ENCODE measurements around the gene DCLK1. TPM values are rescaled to one million over a fixed set of nuclear protein-coding genes. Genes with fewer than 3 reads are reported as not detected.
A peak's percentile ranks its signal among the peaks of the same experiment; 100 is the strongest.

The DCLK1 gene
- total RNA-seq, 1 donor from 2014 or later = 8.5 TPM

DNA sequence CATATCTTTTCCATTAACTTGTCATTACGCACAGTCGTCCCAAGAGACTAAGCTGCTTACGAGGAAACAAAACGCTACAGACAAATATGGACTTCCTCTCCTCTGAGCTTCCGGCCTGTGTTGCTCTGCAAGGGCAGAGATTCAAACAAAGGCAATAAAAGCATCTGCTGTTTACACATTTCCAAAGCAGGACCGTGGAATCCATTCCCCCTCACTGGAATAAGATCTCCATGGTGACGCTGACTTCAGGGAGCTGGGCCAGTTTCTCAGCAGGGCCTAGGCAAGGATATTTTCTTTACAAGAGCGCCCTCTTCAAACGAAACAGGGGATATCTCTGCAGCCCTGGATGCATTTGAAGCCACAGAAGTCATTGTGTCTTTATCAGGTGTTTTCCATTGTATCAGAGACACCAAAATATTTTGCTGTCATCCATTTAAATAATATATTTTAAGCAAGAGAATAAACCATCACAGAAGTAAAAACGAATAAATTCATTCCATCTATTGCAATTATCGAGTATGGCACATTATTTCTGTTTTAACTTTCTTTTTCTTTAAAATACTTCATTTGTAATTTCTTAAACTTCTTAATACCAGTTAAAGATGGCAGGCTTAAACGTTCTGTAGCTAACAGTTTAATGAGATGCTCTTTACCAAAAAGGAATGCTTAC, 177.5 kb downstream of the DCLK1 start:
- peak; percentile 86 to 91 for DNase-seq (ENCODE audit: low read depth in 2 of 2)

DNA sequence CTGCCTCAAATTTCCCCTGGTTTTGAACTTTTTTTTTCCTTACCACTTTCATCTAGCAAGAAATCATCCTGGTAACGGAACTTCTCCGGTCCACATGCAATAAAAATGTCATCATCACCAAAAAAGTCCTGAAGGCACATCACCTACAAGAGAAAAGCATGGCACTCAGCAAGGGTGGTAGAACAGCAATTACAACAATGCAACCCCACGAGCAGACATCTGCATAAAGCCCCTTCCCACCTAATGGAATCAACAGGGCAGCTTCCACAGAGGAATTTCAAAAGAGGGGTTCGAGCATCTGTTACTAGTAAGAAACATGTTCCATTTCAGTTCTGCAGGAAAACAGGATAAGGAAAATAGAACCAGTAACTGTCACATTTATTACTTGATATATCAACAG, 183.9 kb downstream of the DCLK1 start:
- DNase-seq (ENCODE audit: low read depth in 2 of 2) = no peak

- DNase-seq (ENCODE audit: low read depth in 2 of 2) = no peak
Measured at GRCh38 chr13:35945368-35945767, 185.8 kb downstream of the DCLK1 start.

- no peak for DNase-seq (ENCODE audit: low read depth in 2 of 2)
Measured at GRCh38 chr13:35941374-35941773, 189.8 kb downstream of the DCLK1 start.

DNA sequence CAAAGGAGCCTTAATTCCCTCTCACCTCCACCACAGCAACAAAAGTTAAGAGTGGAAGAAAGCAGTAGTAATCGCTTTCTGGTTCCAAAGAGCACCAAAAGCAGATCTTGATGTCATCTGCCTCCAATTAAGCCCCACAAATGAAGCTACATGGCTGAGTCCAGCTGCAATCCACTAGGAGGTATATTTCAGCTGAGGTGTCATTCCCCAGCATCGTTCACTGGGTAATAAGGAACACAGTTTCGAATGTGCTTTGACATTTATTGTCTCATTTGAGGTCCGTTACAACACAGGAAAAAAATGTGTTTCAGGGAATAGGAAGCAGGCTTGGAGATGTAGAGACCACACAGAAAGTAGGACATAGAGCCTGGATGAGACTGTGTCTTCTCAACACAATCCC, 190.4 kb downstream of the DCLK1 start:
- no peak for DNase-seq (ENCODE audit: low read depth in 2 of 2)

GRCh38 chr13:35936246-35936978, 194.8 kb downstream of the DCLK1 start:
- DNase-seq (ENCODE audit: low read depth in 2 of 2) = no peak

- DNase-seq (ENCODE audit: low read depth in 2 of 2) = no peak
Measured at GRCh38 chr13:35930665-35931631, 200.2 kb downstream of the DCLK1 start.

GRCh38 chr13:35927567-35928021, 203.6 kb downstream of the DCLK1 start:
- peak; percentile 7 to 17 for DNase-seq (ENCODE audit: low read depth in 2 of 2)

DNA sequence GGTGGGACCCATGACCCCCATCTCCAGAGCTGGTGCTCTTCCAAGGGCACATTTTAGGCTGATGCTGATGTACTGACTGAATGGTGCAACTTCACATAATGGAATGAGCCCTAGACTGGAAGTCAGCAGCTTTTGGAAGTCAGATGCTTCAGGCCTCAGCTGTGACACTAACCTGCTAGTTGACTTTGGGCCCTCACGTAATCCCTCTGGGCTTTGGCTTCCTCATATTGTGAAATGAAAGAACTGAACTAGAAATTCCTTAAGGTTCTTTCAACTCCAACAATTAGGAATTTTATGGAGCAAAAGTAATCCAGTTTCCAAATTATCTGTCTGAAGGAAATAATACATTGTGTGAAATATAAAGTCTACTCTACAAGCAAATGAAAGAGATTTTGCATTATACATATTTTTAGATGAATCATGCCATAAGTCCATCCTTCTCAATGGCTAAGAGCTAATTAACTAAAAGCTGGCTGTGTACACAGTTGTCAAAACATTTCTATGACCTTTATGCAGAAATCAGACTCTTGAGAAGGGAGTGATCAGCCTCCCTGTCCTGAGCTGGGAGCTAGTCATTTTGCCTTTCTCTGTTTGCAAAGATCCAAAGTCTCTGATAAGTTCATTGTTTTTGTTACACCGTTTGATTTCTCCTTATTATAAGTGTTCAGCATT, 204.2 kb downstream of the DCLK1 start:
- no peak for DNase-seq (ENCODE audit: low read depth in 2 of 2)

- no peak for DNase-seq (ENCODE audit: low read depth in 2 of 2)
Measured at GRCh38 chr13:35925669-35926068, 205.5 kb downstream of the DCLK1 start.

- DNase-seq (ENCODE audit: low read depth in 2 of 2) = peak; percentile 17 to 34
Measured at GRCh38 chr13:35923347-35923746, 207.8 kb downstream of the DCLK1 start.

GRCh38 chr13:35920816-35921215, 210.4 kb downstream of the DCLK1 start:
- DNase-seq (ENCODE audit: low read depth in 2 of 2) = no peak

GRCh38 chr13:35917942-35918645, 213.1 kb downstream of the DCLK1 start:
- no peak for DNase-seq (ENCODE audit: low read depth in 2 of 2)

GRCh38 chr13:35917252-35917941, 213.8 kb downstream of the DCLK1 start:
- peak in 1 of 2 donors; percentile 48 for DNase-seq (ENCODE audit: low read depth in 2 of 2)

DNA sequence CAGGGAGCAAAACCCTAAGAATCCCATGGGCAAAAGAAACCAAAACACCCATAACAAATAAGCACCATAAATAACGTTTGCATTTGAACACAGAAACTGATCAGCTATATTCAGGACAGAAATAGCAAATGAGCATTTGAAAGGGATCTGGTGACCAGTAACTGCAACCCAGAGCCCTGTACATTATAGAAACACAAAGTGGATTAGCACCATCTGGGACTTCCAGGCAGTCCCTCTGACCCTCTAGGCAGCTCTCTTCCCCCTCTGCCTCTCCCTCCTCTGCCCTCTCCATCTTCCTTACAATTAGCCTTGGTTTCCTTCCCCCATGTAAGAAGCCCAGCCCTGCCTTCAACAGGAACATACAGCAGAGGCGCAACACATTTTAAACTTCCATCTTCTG, 215.0 kb downstream of the DCLK1 start:
- no peak for DNase-seq (ENCODE audit: low read depth in 2 of 2)

GRCh38 chr13:35914662-35915061, 216.5 kb downstream of the DCLK1 start:
- DNase-seq (ENCODE audit: low read depth in 2 of 2) = no peak

GRCh38 chr13:35912841-35913240, 218.3 kb downstream of the DCLK1 start:
- DNase-seq (ENCODE audit: low read depth in 2 of 2) = no peak

DNA sequence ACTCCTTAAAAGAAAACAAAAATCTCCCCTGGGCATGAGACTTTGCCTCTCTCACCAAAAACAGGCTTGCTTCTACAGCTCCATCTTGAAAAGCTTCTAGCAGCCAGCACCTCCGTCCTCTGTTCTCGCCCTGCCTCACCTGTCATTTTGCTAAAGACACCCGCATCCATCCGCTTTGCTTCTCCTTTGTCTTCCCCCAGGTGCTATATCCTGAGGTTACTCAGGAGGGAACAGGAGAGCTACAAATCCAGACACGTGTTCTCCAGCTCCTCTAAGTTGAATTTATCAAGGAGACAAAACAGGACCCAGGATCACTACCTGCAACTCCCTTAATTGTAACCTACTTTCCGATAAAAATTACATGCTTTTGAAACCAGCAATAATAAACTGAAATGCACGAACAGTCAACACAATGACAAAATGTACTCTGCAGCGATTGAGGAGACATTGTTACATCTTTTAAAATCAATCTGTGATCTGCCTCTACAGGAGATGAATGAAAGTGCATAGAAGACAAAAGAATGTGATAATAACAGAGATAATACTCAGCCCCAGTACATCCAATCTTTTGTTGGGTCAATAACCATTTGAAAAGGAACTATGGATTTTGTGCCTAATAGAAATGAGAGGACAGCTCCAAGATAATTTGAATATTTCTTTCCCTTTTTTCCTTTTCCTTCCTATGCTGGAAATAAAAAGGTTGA, 221.2 kb downstream of the DCLK1 start:
- no peak for DNase-seq (ENCODE audit: low read depth in 2 of 2)

GRCh38 chr13:35909091-35909490, 222.1 kb downstream of the DCLK1 start:
- DNase-seq (ENCODE audit: low read depth in 2 of 2) = no peak

All from lung microvascular endothelial cell (primary cell).